ENCODE data around the gene PHF21A. TPM values are rescaled to one million over a fixed set of nuclear protein-coding genes. Genes with fewer than 3 reads are reported as not detected.

PHF21A gene
- total RNA-seq (2014; rRNA removed; shearing (Covaris generic); ENCODE audit: low replicate concordance), result 33.0 and 51.7 TPM in 2 replicates

DNA sequence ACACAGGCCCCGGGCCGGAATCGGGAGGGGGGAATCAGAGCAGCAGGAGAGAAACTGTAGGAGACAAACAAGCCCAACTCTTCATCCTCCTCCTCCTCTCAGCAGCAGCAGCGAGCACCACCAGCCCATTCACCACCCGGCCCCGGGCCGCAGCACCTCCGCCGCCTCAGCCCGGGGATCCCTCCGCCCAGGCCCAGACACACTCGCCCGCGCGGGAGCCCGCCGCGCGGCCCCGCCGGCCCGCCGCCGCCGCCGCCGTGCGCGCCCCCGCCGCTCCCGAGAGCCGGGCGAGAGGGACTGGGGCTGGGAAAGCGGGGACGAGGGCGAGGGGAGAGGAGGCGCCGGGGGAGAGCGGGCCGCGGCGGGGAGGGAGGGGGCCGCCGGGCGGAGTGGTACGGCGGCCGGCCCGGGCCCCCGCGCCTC is at the start of gene PHF21A:
Gene PHF21A (minus strand): TSS at position 154 of the 423 bp plus-strand sequence. CDS start 37,235 bp downstream, outside the sequence.
- Histone ChIP-seq H3K4me1 (ENCODE audit: low read length) (peaks cover 44% of the 10 kb centered on the region), H4K20me1 (ENCODE audit: insufficient read depth, low read depth, low read length) (no peaks in the 10 kb centered on the region), H3K4me3 (ENCODE audit: low read length) (peak within 1 kb of the TSS; percentile 96), H3K27ac (ENCODE audit: low read length) (peak within 1 kb of the TSS; percentile 90), H3K4me2 (ENCODE audit: low read depth, low read length, poor library complexity, severe bottlenecking) (peak within 1 kb of the TSS; percentile 99), H3K79me2 (ENCODE audit: low read length) (peaks cover 43% of the 10 kb centered on the region), H3K9me2 (replicated peaks; ENCODE audit: insufficient read depth, low read length) (no peaks in the 10 kb centered on the region), H3K36me3 (ENCODE audit: insufficient read depth, low read length) (no peaks in the 10 kb centered on the region), H3K9ac (ENCODE audit: low read length) (peak within 1 kb of the TSS; percentile 97), H3K9me3 (ENCODE audit: low read length) (no peaks in the 10 kb centered on the region), H3K27me3 (ENCODE audit: low read length) (no peaks in the 10 kb centered on the region), H2AFZ (ENCODE audit: low read length) (0 out of 2 replicates have a peak within 1 kb of the TSS, but pooled peaks have one; percentile 48)
- DNase-seq, result peak; percentile 97

DNA sequence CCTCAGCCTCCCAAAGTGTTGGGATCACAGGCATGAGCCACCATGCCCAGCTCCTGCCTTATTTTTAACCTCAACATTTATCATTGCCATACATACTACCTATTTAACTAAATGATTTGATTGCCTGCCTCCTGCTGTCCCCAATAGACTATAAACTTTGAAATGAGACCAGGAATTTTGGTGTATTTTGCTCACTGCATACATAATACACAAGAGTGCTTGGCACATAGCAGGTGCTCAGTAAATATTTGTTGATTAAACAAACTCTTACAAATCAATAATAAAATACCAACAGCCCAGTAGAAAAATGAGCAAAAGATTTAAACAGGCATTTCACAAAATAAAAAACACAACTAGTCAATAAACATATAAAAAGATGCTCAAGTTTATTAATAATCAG is 49.5 kb upstream of the PHF21A start:
- Histone ChIP-seq H3K9me3 (ENCODE audit: low read length) (no peaks in the 10 kb centered on the region), H3K4me1 (ENCODE audit: low read length) (peaks cover 5% of the 10 kb centered on the region; the same call in 1 of the 2 replicates), H3K9ac (ENCODE audit: low read length) (no peak overlapping the region), H2AFZ (ENCODE audit: low read length) (no peak overlapping the region), H3K36me3 (ENCODE audit: insufficient read depth, low read length) (no peaks in the 10 kb centered on the region), H4K20me1 (ENCODE audit: insufficient read depth, low read depth, low read length) (no peaks in the 10 kb centered on the region), H3K79me2 (ENCODE audit: low read length) (no peaks in the 10 kb centered on the region), H3K4me2 (ENCODE audit: low read depth, low read length, poor library complexity, severe bottlenecking) (no peak overlapping the region), H3K27me3 (ENCODE audit: low read length) (no peaks in the 10 kb centered on the region), H3K4me3 (ENCODE audit: low read length) (no peak overlapping the region), H3K9me2 (replicated peaks; ENCODE audit: insufficient read depth, low read length) (no peaks in the 10 kb centered on the region), H3K27ac (ENCODE audit: low read length) (no peak overlapping the region)
- DNase-seq, result no peak

DNA sequence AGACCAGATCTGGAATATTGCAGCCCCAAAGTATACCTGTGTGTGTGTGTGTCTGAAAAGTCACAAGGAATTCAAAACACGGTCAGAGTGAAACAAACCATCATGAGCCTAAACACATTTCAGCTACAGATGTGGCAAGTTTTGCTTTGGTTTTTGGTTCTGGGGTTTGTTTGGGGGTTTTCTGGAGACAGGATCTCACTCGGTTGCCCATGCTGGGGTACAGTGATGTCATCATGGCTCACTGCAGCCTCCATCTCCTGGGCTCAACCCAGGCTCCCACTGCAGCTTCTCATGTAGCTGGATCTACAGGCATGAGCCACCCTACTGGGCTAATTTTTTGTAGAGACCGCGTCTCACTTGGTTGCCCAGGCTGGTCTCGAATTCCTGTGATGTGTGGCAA is 41.4 kb upstream of the PHF21A start:
- Histone ChIP-seq H3K27ac (ENCODE audit: low read length) (no peak overlapping the region), H2AFZ (ENCODE audit: low read length) (peak overlapping the region; percentile 5; the same call in 1 of the 2 replicates), H3K79me2 (ENCODE audit: low read length) (no peaks in the 10 kb centered on the region), H3K27me3 (ENCODE audit: low read length) (no peaks in the 10 kb centered on the region), H4K20me1 (ENCODE audit: insufficient read depth, low read depth, low read length) (no peaks in the 10 kb centered on the region), H3K9me3 (ENCODE audit: low read length) (no peaks in the 10 kb centered on the region), H3K4me2 (ENCODE audit: low read depth, low read length, poor library complexity, severe bottlenecking) (peak overlapping the region; percentile 17), H3K4me1 (ENCODE audit: low read length) (peaks cover 8% of the 10 kb centered on the region; the same call in 1 of the 2 replicates), H3K9me2 (replicated peaks; ENCODE audit: insufficient read depth, low read length) (no peaks in the 10 kb centered on the region), H3K4me3 (ENCODE audit: low read length) (no peak overlapping the region), H3K36me3 (ENCODE audit: insufficient read depth, low read length) (no peaks in the 10 kb centered on the region), H3K9ac (ENCODE audit: low read length) (no peak overlapping the region)
- no peak for DNase-seq

DNA sequence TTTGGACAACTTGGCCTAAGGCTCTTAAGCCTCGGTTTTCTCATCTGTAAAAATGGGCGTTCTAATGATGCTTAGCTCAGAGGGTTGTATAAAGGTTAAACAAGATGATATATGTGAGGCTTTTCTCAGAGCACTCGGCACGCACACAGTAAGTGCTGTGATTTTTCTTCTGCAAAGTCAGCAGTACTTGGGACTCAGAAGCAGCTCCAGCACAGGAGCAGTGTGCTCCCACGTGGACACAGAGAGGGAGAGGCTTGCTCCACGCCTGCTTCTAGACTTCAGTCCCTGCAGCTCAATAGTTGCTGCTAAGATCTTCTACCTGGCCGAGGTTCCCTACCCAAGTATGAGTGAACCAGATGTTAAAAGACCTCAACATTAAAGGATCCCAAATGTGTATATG is 39.9 kb upstream of the PHF21A start:
- Histone ChIP-seq H3K79me2 (ENCODE audit: low read length) (no peaks in the 10 kb centered on the region), H3K36me3 (ENCODE audit: insufficient read depth, low read length) (no peaks in the 10 kb centered on the region), H4K20me1 (ENCODE audit: insufficient read depth, low read depth, low read length) (no peaks in the 10 kb centered on the region), H3K4me3 (ENCODE audit: low read length) (no peak overlapping the region), H3K27me3 (ENCODE audit: low read length) (no peaks in the 10 kb centered on the region), H3K4me2 (ENCODE audit: low read depth, low read length, poor library complexity, severe bottlenecking) (no peak overlapping the region), H3K9me2 (replicated peaks; ENCODE audit: insufficient read depth, low read length) (no peaks in the 10 kb centered on the region), H3K9me3 (ENCODE audit: low read length) (no peaks in the 10 kb centered on the region), H3K9ac (ENCODE audit: low read length) (no peak overlapping the region), H3K27ac (ENCODE audit: low read length) (no peak overlapping the region), H3K4me1 (ENCODE audit: low read length) (0 out of 2 replicates have a peak, but pooled peaks cover 3% of the 10 kb centered on the region), H2AFZ (ENCODE audit: low read length) (no peak overlapping the region)
- no peak for DNase-seq

DNA sequence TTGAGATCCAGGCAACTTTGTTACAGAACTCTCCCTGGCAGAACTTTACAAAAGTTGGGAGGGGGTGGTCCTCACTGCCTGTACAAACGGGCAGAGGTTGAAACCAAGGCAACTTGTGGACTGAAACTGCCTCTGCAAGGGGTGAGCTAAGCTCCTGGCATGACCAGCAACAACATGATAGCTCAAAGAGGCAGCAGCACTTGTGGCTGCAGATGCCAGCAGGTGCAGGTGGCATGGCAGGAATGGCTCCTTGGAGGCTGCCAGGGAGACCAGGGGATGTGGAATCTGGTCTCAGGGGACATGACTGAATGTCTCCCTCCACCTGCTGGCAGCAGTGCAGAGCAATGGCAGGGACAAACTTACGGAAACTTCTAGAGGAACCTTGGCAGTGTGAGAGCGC is 38.8 kb upstream of the PHF21A start:
- DNase-seq, result no peak
- Histone ChIP-seq H3K9ac (ENCODE audit: low read length) (no peak overlapping the region), H3K27me3 (ENCODE audit: low read length) (no peaks in the 10 kb centered on the region), H3K79me2 (ENCODE audit: low read length) (no peaks in the 10 kb centered on the region), H3K4me1 (ENCODE audit: low read length) (0 out of 2 replicates have a peak, but pooled peaks cover 3% of the 10 kb centered on the region), H3K9me3 (ENCODE audit: low read length) (no peaks in the 10 kb centered on the region), H3K4me3 (ENCODE audit: low read length) (no peak overlapping the region), H2AFZ (ENCODE audit: low read length) (no peak overlapping the region), H3K27ac (ENCODE audit: low read length) (no peak overlapping the region), H3K4me2 (ENCODE audit: low read depth, low read length, poor library complexity, severe bottlenecking) (no peak overlapping the region), H3K36me3 (ENCODE audit: insufficient read depth, low read length) (no peaks in the 10 kb centered on the region), H4K20me1 (ENCODE audit: insufficient read depth, low read depth, low read length) (no peaks in the 10 kb centered on the region), H3K9me2 (replicated peaks; ENCODE audit: insufficient read depth, low read length) (no peaks in the 10 kb centered on the region)

DNA sequence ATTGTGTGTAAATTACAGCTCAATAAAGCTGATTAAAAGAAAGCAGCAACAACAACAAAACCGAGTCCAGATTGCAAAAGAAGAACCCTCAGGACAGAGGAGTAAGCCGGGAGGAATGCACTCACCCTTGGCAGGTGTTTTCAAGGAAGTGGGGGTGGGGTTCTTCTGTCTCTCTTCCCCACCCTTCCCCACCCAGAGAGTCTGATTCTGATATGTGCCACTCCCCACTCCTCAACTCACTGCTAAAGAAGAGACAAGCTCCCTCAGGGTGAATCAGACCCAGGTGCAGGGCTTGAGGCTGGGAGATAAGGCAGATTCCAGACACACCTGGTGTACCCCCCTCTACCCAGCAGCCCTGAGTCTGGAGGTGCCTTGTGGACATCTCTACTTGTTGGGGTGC is 38.4 kb upstream of the PHF21A start:
- H3K4me1 ChIP-seq (ENCODE audit: low read length), result 0 out of 2 replicates have a peak, but pooled peaks cover 3% of the 10 kb centered on the region
- no peaks in the 10 kb centered on the region for H3K79me2 ChIP-seq (ENCODE audit: low read length)
- no peak overlapping the region for H2AFZ ChIP-seq (ENCODE audit: low read length)
- no peak overlapping the region for H3K27ac ChIP-seq (ENCODE audit: low read length)
- H3K36me3 ChIP-seq (ENCODE audit: insufficient read depth, low read length), result no peaks in the 10 kb centered on the region
- no peak overlapping the region for H3K9ac ChIP-seq (ENCODE audit: low read length)
- no peak overlapping the region for H3K4me3 ChIP-seq (ENCODE audit: low read length)
- no peaks in the 10 kb centered on the region for H4K20me1 ChIP-seq (ENCODE audit: insufficient read depth, low read depth, low read length)
- H3K9me2 ChIP-seq (replicated peaks; ENCODE audit: insufficient read depth, low read length), result no peaks in the 10 kb centered on the region
- no peak for DNase-seq
- no peak overlapping the region for H3K4me2 ChIP-seq (ENCODE audit: low read depth, low read length, poor library complexity, severe bottlenecking)
- no peaks in the 10 kb centered on the region for H3K9me3 ChIP-seq (ENCODE audit: low read length)
- no peaks in the 10 kb centered on the region for H3K27me3 ChIP-seq (ENCODE audit: low read length)

DNA sequence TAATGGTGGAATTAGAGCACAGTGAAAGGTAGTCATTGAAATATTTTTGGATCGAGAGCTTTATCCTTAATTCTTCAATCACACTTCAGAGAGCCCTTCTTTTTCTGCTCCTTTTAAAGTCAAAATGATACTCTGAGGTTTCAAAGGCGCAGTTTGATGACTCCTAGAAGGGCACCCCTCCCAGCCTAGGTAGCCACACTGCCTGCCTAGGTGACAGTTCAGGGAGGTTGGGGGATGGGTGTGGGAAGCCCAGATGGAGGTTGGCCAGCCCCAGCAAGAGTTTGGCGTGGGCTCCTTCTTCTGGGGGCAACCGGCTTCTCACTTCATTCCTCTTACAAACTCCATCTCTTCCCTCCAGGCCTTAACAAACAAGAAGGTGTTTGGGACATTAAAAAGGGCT is 28.6 kb upstream of the PHF21A start:
- no peak for DNase-seq
- H3K9ac ChIP-seq (ENCODE audit: low read length), result no peak overlapping the region
- H3K9me2 ChIP-seq (replicated peaks; ENCODE audit: insufficient read depth, low read length), result no peaks in the 10 kb centered on the region
- H3K9me3 ChIP-seq (ENCODE audit: low read length), result no peaks in the 10 kb centered on the region
- H3K4me1 ChIP-seq (ENCODE audit: low read length), result no peaks in the 10 kb centered on the region
- no peaks in the 10 kb centered on the region for H3K27me3 ChIP-seq (ENCODE audit: low read length)
- no peak overlapping the region for H3K4me2 ChIP-seq (ENCODE audit: low read depth, low read length, poor library complexity, severe bottlenecking)
- no peak overlapping the region for H2AFZ ChIP-seq (ENCODE audit: low read length)
- no peak overlapping the region for H3K27ac ChIP-seq (ENCODE audit: low read length)
- H4K20me1 ChIP-seq (ENCODE audit: insufficient read depth, low read depth, low read length), result no peaks in the 10 kb centered on the region
- no peaks in the 10 kb centered on the region for H3K36me3 ChIP-seq (ENCODE audit: insufficient read depth, low read length)
- no peaks in the 10 kb centered on the region for H3K79me2 ChIP-seq (ENCODE audit: low read length)
- no peak overlapping the region for H3K4me3 ChIP-seq (ENCODE audit: low read length)

DNA sequence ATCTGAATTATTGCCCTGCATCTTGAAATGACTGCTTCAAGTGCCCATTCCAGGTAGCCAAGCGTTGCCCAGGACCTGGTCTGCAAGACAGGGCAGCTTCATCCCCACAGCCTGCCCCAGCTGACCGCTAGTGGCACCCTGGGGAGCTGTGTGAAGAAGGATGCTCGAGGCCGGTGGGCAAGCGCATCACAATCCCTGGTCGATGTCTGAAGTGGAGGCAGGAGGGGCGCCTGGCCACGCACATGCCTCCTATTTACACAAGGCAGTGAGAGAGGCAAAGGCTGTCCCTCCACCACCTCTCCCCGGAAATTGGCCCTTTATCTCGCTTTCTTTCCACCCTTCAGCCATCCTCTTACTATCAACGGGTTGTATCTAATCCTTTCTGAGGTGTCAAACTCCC is 28.1 kb upstream of the PHF21A start:
- Histone ChIP-seq H2AFZ (ENCODE audit: low read length) (no peak overlapping the region), H3K27ac (ENCODE audit: low read length) (no peak overlapping the region), H3K9me3 (ENCODE audit: low read length) (no peaks in the 10 kb centered on the region), H3K9ac (ENCODE audit: low read length) (no peak overlapping the region), H3K4me2 (ENCODE audit: low read depth, low read length, poor library complexity, severe bottlenecking) (no peak overlapping the region), H3K36me3 (ENCODE audit: insufficient read depth, low read length) (no peaks in the 10 kb centered on the region), H4K20me1 (ENCODE audit: insufficient read depth, low read depth, low read length) (no peaks in the 10 kb centered on the region), H3K4me1 (ENCODE audit: low read length) (no peaks in the 10 kb centered on the region), H3K9me2 (replicated peaks; ENCODE audit: insufficient read depth, low read length) (no peaks in the 10 kb centered on the region), H3K4me3 (ENCODE audit: low read length) (no peak overlapping the region), H3K79me2 (ENCODE audit: low read length) (no peaks in the 10 kb centered on the region), H3K27me3 (ENCODE audit: low read length) (no peaks in the 10 kb centered on the region)
- DNase-seq, result peak; percentile 25

Data from Karpas-422 (cell line).